ENCODE data around the gene CHMP2B.

- no peak for TF ChIP-seq POLR2AphosphoS5 (IDR thresholded peaks at IDR 0.05; ENCODE audit: low read depth, low read length)
- TF ChIP-seq POLR2A (IDR thresholded peaks at IDR 0.05; ENCODE audit: low read depth, low read length), result no peak
These were observed 45.1 kb upstream of the CHMP2B start for GRCh38 chr3:87182023-87182422.
